PFSK-1 (cell line): ENCODE results near the gene FOXF2.

ENCODE experiments used
- REST ChIP-seq, 2 experiments: IDR thresholded peaks; 2 replicates each; pipeline versions ENCODE4 v1.6.1 to v1.8.0; 2011 to 2012; ENCODE audit warnings: low read depth in 2 of 2, low read length in 2 of 2, control low read depth in 1 of 2, inconsistent platforms in 1 of 2, mild to moderate bottlenecking in 1 of 2, moderate library complexity in 1 of 2; ENCODE audit not compliant: insufficient read depth in 1 of 2
- SIN3A ChIP-seq: IDR thresholded peaks from 2 replicates; pipeline ENCODE4 v1.6.1; 2012; ENCODE audit warnings: mild to moderate bottlenecking, low read length, moderate library complexity, borderline replicate concordance; ENCODE audit not compliant: insufficient read depth
- TAF1 ChIP-seq: IDR thresholded peaks from 2 replicates; pipeline ENCODE4 v1.6.1; 2012; ENCODE audit warnings: low read length, control low read depth, borderline replicate concordance; ENCODE audit not compliant: insufficient read depth

- TF ChIP-seq TAF1 (no peak), REST (IDR thresholded peaks at IDR 0.05; ENCODE audit: insufficient read depth in 1 of 2, low read depth in 2 of 2, low read length in 2 of 2) (no peak), SIN3A (no peak)
These were observed 8.6 kb upstream of the FOXF2 start for GRCh38 chr6:1380625-1381427.
